GM23338 (cell line): ENCODE data around the gene ZFX. TPM values are rescaled to one million over a fixed set of nuclear protein-coding genes. Genes with fewer than 3 reads are reported as not detected.
A peak's percentile ranks its signal among the peaks of the same experiment; 100 is the strongest.

Source experiments
- ATAC-seq: fragments of 200-7000 bp; cut with Tn5 transposase; 3 replicates; pipeline ENCODE4 v1.9.1; 2020
- DNase-seq: peaks from one replicate; pipeline ENCODE4 v3.0.0-alpha.2; 2015; ENCODE audit warnings: low spot score
- H2AFZ ChIP-seq: fragments of 200-600 bp; sonication (generic); 2 replicates; pipeline ENCODE4 v1.8.0; 2016; ENCODE audit warnings: antibody characterized with exemption, mild to moderate bottlenecking, moderate library complexity
- H3F3A ChIP-seq: fragments of 200-600 bp; sonication (generic); replicated peaks from 2 replicates; pipeline ENCODE4 v1.8.0; 2017; ENCODE audit warnings: antibody characterized with exemption, mixed run types, low read depth
- H3K27ac ChIP-seq: fragments of 200-600 bp; sonication (generic); 2 replicates; pipeline ENCODE4 v1.6.1; 2016; ENCODE audit warnings: low read depth
- H3K27me3 ChIP-seq: fragments of 200-600 bp; sonication (generic); 2 replicates; pipeline ENCODE4 v1.8.0; 2016; ENCODE audit warnings: mild to moderate bottlenecking, mixed run types, moderate library complexity; ENCODE audit not compliant: insufficient read depth
- H3K36me3 ChIP-seq: fragments of 200-600 bp; sonication (generic); 2 replicates; pipeline ENCODE4 v1.8.0; 2016; ENCODE audit warnings: mild to moderate bottlenecking; ENCODE audit not compliant: insufficient read depth
- H3K4me1 ChIP-seq: fragments of 200-600 bp; sonication (generic); 2 replicates; pipeline ENCODE4 v1.8.0; 2016; ENCODE audit warnings: mild to moderate bottlenecking, moderate library complexity; ENCODE audit not compliant: insufficient read depth
- H3K4me2 ChIP-seq: fragments of 200-600 bp; sonication (generic); 2 replicates; pipeline ENCODE4 v1.7.1; 2017; ENCODE audit warnings: mixed run types
- H3K4me3 ChIP-seq: fragments of 200-600 bp; sonication (generic); 2 replicates; pipeline ENCODE4 v1.6.1; 2016; ENCODE audit warnings: mixed run types
- H3K79me2 ChIP-seq: fragments of 200-600 bp; sonication (generic); replicated peaks from 2 replicates; pipeline ENCODE4 v1.8.0; 2017; ENCODE audit warnings: mild to moderate bottlenecking; ENCODE audit not compliant: insufficient read depth
- H3K9me2 ChIP-seq: fragments of 200-600 bp; sonication (generic); 2 replicates; pipeline ENCODE4 v1.8.0; 2017; ENCODE audit not compliant: insufficient read depth
- H4K20me1 ChIP-seq: fragments of 200-600 bp; sonication (generic); replicated peaks from 2 replicates; pipeline ENCODE4 v1.8.0; 2017; ENCODE audit warnings: mild to moderate bottlenecking; ENCODE audit not compliant: insufficient read depth
- H3K27ac Mint-ChIP-seq: 2 replicates; pipeline ENCODE4 v1.8.0; 2020; ENCODE audit warnings: inconsistent platforms, mild to moderate bottlenecking, moderate library complexity, mixed read lengths
- H3K27me3 Mint-ChIP-seq: 3 replicates; pipeline ENCODE4 v1.8.0; 2022; ENCODE audit warnings: low read depth, mild to moderate bottlenecking, moderate library complexity, mixed read lengths, inconsistent platforms; ENCODE audit not compliant: insufficient read depth, poor library complexity
- H3K36me3 Mint-ChIP-seq: 3 replicates; pipeline ENCODE4 v1.8.0; 2021; ENCODE audit warnings: low read depth, mild to moderate bottlenecking, inconsistent platforms, moderate library complexity, mixed read lengths
- H3K4me1 Mint-ChIP-seq: 3 replicates; pipeline ENCODE4 v1.8.0; 2020; ENCODE audit warnings: mild to moderate bottlenecking, inconsistent platforms, mixed read lengths
- H3K4me3 Mint-ChIP-seq: 3 replicates; pipeline ENCODE4 v1.8.0; 2021; ENCODE audit warnings: moderate library complexity, mild to moderate bottlenecking, inconsistent platforms, mixed read lengths
- H3K9me3 Mint-ChIP-seq: 3 replicates; pipeline ENCODE4 v1.8.0; 2020; ENCODE audit warnings: moderate library complexity, mild to moderate bottlenecking, inconsistent platforms, mixed read lengths
- CREB1 ChIP-seq: fragments of 250-450 bp; sonication (Bioruptor Pico); IDR thresholded peaks from 2 replicates; pipeline ENCODE4 v1.5.0; 2020; ENCODE audit warnings: low read depth, mild to moderate bottlenecking, moderate library complexity
- EZH2phosphoT487 ChIP-seq: fragments of 200-600 bp; sonication (generic); IDR thresholded peaks from one replicate; pipeline ENCODE4 v1.8.1; 2018; ENCODE audit warnings: antibody characterized with exemption; ENCODE audit not compliant: unreplicated experiment
- NANOG ChIP-seq: IDR thresholded peaks from 2 replicates; pipeline ENCODE4 v1.6.1; 2016; ENCODE audit warnings: antibody characterized with exemption, borderline replicate concordance
- POLR2AphosphoS5 ChIP-seq: IDR thresholded peaks from 2 replicates; pipeline ENCODE4 v1.6.1; 2016; ENCODE audit warnings: antibody characterized with exemption, low read depth
- STAT1 ChIP-seq: IDR thresholded peaks from one replicate; pipeline ENCODE4 v1.6.1; 2016; ENCODE audit warnings: antibody characterized with exemption; ENCODE audit not compliant: unreplicated experiment
- ZNF114 ChIP-seq: fragments of 250-450 bp; sonication (Bioruptor Pico); IDR thresholded peaks from 2 replicates; pipeline ENCODE4 v1.5.0; 2020; ENCODE audit warnings: mild to moderate bottlenecking, moderate library complexity
- ZNF331 ChIP-seq: fragments of 250-450 bp; sonication (Bioruptor Pico); IDR thresholded peaks from 2 replicates; pipeline ENCODE4 v1.5.0; 2020; ENCODE audit warnings: low read depth, mild to moderate bottlenecking, moderate library complexity
- polyA plus RNA-seq: library from polyadenylated mRNA; unstranded; fragments of >200 nt; fragmentation: Nextera tagmentation; extraction: Ambion mirVana; gene quantifications from 2 replicates; pipeline ENCODE4 v1.2.1, GENCODE V29; 2016
- total RNA-seq: library from RNA; depleted of rRNA; stranded (reverse); fragments of >200 nt; shearing (Covaris generic); gene quantifications from 2 replicates; pipeline ENCODE4 v1.2.3, GENCODE V29; 2014
- TF ChIP-seq, protein P1 (sequence below): IDR thresholded peaks from 2 replicates; pipeline ENCODE4 v1.6.1; 2016; ENCODE audit warnings: antibody characterized with exemption
- TF ChIP-seq, protein P2 (sequence below): fragments of 250-450 bp; sonication (Bioruptor Pico); IDR thresholded peaks from 2 replicates; pipeline ENCODE4 v1.5.0; 2020; ENCODE audit warnings: mild to moderate bottlenecking, moderate library complexity
- TF ChIP-seq, protein P3 (sequence below), 2 experiments: fragments of 200-600 bp in 1 of 2; sonication (generic) in 1 of 2; conservative IDR thresholded peaks; 2 replicates each; pipeline versions ENCODE4 v1.5.1 to v1.6.1; 2016 to 2017; ENCODE audit warnings: antibody characterized with exemption in 2 of 2, low read depth in 2 of 2, mild to moderate bottlenecking in 2 of 2, moderate library complexity in 1 of 2

ZFX gene
- total and polyA plus RNA-seq, 2 experiments from 2014 or later: 11.0 to 15.4 TPM

DNA sequence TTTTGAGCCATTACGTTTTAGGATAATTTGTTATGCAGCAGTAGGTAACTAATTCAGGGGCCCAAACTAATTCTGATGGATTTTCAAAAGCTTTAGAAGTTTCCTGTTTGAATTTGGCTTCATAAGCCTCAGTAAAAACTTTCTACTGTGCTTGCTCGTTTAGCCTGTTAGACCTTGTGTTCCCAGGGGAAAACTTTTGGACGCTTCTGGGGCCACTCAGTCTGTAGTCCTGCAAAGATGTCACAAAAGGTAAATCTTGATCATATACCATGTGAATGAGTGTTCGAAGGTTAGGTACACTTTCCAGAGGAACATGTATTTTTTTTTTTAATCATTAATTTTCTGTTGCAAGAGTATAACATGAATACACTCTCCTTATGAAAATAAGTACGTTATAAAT is 93.7 kb downstream of the ZFX start:
- H3K4me1 Mint-ChIP-seq: no peaks in the 10 kb centered on the region
- no peaks in the 10 kb centered on the region for H3K36me3 Mint-ChIP-seq
- H3K27me3 Mint-ChIP-seq: peaks cover 2% of the 10 kb centered on the region
- H3K9me3 Mint-ChIP-seq: no peaks in the 10 kb centered on the region
- Histone ChIP-seq H3K9me2 (no peaks in the 10 kb centered on the region), H3K27me3 (no peaks in the 10 kb centered on the region), H3K4me3 (no peak overlapping the region), H4K20me1 (no peaks in the 10 kb centered on the region), H3K27ac (no peak overlapping the region), H3K4me1 (no peaks in the 10 kb centered on the region), H3K4me2 (no peak overlapping the region), H3K36me3 (no peaks in the 10 kb centered on the region), H3K79me2 (no peaks in the 10 kb centered on the region), H2AFZ (peak overlapping the region; percentile 43; the same call in 1 of the 2 replicates), H3F3A (no peaks in the 10 kb centered on the region)
- no peak overlapping the region for H3K4me3 Mint-ChIP-seq
- ATAC-seq (no peak), DNase-seq (no peak)
- no peak overlapping the region for H3K27ac Mint-ChIP-seq
- TF ChIP-seq, protein P1, sequence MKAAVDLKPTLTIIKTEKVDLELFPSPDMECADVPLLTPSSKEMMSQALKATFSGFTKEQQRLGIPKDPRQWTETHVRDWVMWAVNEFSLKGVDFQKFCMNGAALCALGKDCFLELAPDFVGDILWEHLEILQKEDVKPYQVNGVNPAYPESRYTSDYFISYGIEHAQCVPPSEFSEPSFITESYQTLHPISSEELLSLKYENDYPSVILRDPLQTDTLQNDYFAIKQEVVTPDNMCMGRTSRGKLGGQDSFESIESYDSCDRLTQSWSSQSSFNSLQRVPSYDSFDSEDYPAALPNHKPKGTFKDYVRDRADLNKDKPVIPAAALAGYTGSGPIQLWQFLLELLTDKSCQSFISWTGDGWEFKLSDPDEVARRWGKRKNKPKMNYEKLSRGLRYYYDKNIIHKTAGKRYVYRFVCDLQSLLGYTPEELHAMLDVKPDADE: no peak
- TF ChIP-seq EZH2phosphoT487 (no peak), ZNF331 (no peak), STAT1 (no peak)

DNA sequence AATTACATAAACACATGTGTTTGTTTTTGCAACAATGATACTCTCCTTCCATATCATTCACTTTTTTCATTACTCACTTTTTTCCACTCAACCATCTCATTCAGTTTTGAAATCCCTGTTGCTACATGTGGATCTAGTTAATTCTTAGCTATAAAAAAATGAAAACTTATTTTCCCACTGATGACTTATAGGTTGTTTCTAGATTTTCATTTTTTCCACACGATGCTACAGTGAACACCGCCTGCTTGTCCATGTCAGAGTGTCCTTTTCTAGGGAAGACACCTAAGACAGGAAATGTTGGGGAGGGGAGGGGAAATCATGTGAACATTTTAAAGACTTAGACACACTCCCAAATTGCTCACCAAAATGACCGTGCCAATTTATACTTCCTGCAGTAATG is 94.2 kb downstream of the ZFX start:
- H3K27ac Mint-ChIP-seq: no peak overlapping the region
- Histone ChIP-seq H3F3A (no peaks in the 10 kb centered on the region), H3K27me3 (no peaks in the 10 kb centered on the region), H2AFZ (no peak overlapping the region), H3K4me1 (no peaks in the 10 kb centered on the region), H3K9me2 (no peaks in the 10 kb centered on the region), H3K27ac (no peak overlapping the region), H3K79me2 (no peaks in the 10 kb centered on the region), H3K36me3 (no peaks in the 10 kb centered on the region), H3K4me2 (no peak overlapping the region), H3K4me3 (no peak overlapping the region), H4K20me1 (no peaks in the 10 kb centered on the region)
- ATAC-seq (no peak), DNase-seq (no peak)
- H3K4me1 Mint-ChIP-seq: no peaks in the 10 kb centered on the region
- no peak overlapping the region for H3K4me3 Mint-ChIP-seq
- H3K36me3 Mint-ChIP-seq: no peaks in the 10 kb centered on the region
- H3K9me3 Mint-ChIP-seq: no peaks in the 10 kb centered on the region
- H3K27me3 Mint-ChIP-seq: peaks cover under 1% of the 10 kb centered on the region
- TF ChIP-seq STAT1 (no peak), ZNF114 (no peak), ZNF331 (no peak), POLR2AphosphoS5 (no peak), NANOG (no peak), CREB1 (no peak), EZH2phosphoT487 (no peak)
- TF ChIP-seq, protein P1: no peak
- TF ChIP-seq, protein P2, sequence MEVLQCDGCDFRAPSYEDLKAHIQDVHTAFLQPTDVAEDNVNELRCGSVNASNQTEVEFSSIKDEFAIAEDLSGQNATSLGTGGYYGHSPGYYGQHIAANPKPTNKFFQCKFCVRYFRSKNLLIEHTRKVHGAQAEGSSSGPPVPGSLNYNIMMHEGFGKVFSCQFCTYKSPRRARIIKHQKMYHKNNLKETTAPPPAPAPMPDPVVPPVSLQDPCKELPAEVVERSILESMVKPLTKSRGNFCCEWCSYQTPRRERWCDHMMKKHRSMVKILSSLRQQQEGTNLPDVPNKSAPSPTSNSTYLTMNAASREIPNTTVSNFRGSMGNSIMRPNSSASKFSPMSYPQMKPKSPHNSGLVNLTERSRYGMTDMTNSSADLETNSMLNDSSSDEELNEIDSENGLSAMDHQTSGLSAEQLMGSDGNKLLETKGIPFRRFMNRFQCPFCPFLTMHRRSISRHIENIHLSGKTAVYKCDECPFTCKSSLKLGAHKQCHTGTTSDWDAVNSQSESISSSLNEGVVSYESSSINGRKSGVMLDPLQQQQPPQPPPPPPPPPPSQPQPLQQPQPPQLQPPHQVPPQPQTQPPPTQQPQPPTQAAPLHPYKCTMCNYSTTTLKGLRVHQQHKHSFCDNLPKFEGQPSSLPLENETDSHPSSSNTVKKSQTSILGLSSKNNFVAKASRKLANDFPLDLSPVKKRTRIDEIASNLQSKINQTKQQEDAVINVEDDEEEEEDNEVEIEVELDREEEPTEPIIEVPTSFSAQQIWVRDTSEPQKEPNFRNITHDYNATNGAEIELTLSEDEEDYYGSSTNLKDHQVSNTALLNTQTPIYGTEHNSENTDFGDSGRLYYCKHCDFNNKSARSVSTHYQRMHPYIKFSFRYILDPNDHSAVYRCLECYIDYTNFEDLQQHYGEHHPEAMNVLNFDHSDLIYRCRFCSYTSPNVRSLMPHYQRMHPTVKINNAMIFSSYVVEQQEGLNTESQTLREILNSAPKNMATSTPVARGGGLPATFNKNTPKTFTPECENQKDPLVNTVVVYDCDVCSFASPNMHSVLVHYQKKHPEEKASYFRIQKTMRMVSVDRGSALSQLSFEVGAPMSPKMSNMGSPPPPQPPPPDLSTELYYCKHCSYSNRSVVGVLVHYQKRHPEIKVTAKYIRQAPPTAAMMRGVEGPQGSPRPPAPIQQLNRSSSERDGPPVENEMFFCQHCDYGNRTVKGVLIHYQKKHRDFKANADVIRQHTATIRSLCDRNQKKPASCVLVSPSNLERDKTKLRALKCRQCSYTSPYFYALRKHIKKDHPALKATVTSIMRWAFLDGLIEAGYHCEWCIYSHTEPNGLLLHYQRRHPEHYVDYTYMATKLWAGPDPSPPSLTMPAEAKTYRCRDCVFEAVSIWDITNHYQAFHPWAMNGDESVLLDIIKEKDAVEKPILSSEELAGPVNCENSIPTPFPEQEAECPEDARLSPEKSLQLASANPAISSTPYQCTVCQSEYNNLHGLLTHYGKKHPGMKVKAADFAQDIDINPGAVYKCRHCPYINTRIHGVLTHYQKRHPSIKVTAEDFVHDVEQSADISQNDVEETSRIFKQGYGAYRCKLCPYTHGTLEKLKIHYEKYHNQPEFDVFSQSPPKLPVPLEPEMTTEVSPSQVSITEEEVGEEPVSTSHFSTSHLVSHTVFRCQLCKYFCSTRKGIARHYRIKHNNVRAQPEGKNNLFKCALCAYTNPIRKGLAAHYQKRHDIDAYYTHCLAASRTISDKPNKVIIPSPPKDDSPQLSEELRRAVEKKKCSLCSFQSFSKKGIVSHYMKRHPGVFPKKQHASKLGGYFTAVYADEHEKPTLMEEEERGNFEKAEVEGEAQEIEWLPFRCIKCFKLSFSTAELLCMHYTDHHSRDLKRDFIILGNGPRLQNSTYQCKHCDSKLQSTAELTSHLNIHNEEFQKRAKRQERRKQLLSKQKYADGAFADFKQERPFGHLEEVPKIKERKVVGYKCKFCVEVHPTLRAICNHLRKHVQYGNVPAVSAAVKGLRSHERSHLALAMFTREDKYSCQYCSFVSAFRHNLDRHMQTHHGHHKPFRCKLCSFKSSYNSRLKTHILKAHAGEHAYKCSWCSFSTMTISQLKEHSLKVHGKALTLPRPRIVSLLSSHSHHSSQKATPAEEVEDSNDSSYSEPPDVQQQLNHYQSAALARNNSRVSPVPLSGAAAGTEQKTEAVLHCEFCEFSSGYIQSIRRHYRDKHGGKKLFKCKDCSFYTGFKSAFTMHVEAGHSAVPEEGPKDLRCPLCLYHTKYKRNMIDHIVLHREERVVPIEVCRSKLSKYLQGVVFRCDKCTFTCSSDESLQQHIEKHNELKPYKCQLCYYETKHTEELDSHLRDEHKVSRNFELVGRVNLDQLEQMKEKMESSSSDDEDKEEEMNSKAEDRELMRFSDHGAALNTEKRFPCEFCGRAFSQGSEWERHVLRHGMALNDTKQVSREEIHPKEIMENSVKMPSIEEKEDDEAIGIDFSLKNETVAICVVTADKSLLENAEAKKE (CRISPR knock-in tag): no peak
- TF ChIP-seq, protein P3, sequence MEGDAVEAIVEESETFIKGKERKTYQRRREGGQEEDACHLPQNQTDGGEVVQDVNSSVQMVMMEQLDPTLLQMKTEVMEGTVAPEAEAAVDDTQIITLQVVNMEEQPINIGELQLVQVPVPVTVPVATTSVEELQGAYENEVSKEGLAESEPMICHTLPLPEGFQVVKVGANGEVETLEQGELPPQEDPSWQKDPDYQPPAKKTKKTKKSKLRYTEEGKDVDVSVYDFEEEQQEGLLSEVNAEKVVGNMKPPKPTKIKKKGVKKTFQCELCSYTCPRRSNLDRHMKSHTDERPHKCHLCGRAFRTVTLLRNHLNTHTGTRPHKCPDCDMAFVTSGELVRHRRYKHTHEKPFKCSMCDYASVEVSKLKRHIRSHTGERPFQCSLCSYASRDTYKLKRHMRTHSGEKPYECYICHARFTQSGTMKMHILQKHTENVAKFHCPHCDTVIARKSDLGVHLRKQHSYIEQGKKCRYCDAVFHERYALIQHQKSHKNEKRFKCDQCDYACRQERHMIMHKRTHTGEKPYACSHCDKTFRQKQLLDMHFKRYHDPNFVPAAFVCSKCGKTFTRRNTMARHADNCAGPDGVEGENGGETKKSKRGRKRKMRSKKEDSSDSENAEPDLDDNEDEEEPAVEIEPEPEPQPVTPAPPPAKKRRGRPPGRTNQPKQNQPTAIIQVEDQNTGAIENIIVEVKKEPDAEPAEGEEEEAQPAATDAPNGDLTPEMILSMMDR (conservative IDR thresholded peaks at IDR 0.05; ENCODE audit: low read depth in 2 of 2): no peak
